ENCODE data around the gene UBR1.

Gene UBR1

GRCh38 chr15:43127752-43128151 is 21.9 kb upstream of the UBR1 start:
- H3K4me3 ChIP-seq (ENCODE audit: low read depth, low read length) = no peak overlapping the region
- TF ChIP-seq, protein P1, sequence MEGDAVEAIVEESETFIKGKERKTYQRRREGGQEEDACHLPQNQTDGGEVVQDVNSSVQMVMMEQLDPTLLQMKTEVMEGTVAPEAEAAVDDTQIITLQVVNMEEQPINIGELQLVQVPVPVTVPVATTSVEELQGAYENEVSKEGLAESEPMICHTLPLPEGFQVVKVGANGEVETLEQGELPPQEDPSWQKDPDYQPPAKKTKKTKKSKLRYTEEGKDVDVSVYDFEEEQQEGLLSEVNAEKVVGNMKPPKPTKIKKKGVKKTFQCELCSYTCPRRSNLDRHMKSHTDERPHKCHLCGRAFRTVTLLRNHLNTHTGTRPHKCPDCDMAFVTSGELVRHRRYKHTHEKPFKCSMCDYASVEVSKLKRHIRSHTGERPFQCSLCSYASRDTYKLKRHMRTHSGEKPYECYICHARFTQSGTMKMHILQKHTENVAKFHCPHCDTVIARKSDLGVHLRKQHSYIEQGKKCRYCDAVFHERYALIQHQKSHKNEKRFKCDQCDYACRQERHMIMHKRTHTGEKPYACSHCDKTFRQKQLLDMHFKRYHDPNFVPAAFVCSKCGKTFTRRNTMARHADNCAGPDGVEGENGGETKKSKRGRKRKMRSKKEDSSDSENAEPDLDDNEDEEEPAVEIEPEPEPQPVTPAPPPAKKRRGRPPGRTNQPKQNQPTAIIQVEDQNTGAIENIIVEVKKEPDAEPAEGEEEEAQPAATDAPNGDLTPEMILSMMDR (conservative IDR thresholded peaks at IDR 0.05; ENCODE audit: low read depth, low read length) = no peak
- DNase-seq (ENCODE audit: low read depth) = no peak

DNA sequence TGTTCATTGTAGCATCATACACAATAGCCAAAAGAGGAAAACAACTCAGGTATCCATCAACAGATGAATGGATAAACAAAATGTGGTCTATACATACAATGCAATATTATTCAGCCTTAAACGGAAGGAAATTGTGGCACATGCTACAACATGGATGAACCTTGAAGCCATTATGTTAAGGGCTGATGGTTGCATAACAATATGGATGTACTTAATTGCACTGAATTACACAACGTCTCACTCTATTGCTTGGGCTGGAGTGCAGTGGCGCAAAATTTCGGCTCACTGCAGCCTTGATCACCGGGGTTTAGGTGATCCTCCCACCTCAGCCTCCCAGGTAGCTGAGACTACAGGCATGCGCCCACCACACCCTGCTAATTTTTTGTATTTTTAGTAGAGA is 20.5 kb upstream of the UBR1 start:
- TF ChIP-seq, protein P1 (conservative IDR thresholded peaks at IDR 0.05; ENCODE audit: low read depth, low read length) = no peak
- no peak overlapping the region for H3K4me3 ChIP-seq (ENCODE audit: low read depth, low read length)
- no peak for DNase-seq (ENCODE audit: low read depth)

GRCh38 chr15:43125100-43125661 is 19.3 kb upstream of the UBR1 start:
- H3K4me3 ChIP-seq (ENCODE audit: low read depth, low read length) = no peak overlapping the region
- TF ChIP-seq, protein P1 (conservative IDR thresholded peaks at IDR 0.05; ENCODE audit: low read depth, low read length) = no peak
- DNase-seq (ENCODE audit: low read depth) = no peak

DNA sequence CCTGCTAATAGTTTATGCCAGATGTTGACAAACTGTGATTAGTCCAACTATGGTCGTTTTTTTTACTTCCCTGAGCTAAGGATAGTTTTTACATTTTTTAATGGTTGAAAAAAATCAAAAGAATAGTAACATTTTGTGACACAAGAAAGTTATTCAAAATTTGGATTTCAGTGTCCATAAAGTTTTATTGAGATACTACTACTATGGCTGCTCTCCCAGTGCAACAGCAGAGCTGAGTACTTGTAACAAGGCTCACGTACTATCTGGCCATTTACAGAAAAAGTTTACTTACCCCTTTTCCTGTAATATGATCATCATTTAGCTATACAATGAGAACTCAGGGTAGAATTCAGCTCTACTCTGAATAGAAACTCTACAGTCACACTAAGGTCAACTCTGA is 16.0 kb upstream of the UBR1 start:
- DNase-seq (ENCODE audit: low read depth) = no peak
- no peak overlapping the region for H3K4me3 ChIP-seq (ENCODE audit: low read depth, low read length)
- TF ChIP-seq, protein P1 (conservative IDR thresholded peaks at IDR 0.05; ENCODE audit: low read depth, low read length) = no peak

- no peak for DNase-seq (ENCODE audit: low read depth)
- TF ChIP-seq, protein P1 (conservative IDR thresholded peaks at IDR 0.05; ENCODE audit: low read depth, low read length) = no peak
- H3K4me3 ChIP-seq (ENCODE audit: low read depth, low read length) = no peak overlapping the region
Observed at GRCh38 chr15:43118829-43119228, 13.0 kb upstream of the UBR1 start.

- TF ChIP-seq, protein P1 (conservative IDR thresholded peaks at IDR 0.05; ENCODE audit: low read depth, low read length) = no peak
- H3K4me3 ChIP-seq (ENCODE audit: low read depth, low read length) = no peak overlapping the region
- no peak for DNase-seq (ENCODE audit: low read depth)
Observed at GRCh38 chr15:43118286-43118685, 12.4 kb upstream of the UBR1 start.

GRCh38 chr15:43111354-43111753 is 5.5 kb upstream of the UBR1 start:
- no peak overlapping the region for H3K4me3 ChIP-seq (ENCODE audit: low read depth, low read length)
- no peak for DNase-seq (ENCODE audit: low read depth)

More at GRCh38 chr15:43111354-43111753, 5.5 kb upstream of the UBR1 start:
- TF ChIP-seq, protein P1 (conservative IDR thresholded peaks at IDR 0.05; ENCODE audit: low read depth, low read length) = no peak

Measured in choroid plexus epithelial cell (primary cell).